Measurements from ENCODE around the gene CTF1.

- TF ChIP-seq CTCF (IDR thresholded peaks at IDR 0.05) (no peak), ZFX (IDR thresholded peaks at IDR 0.05; ENCODE audit: borderline replicate concordance) (no peak)
Observed at GRCh38 chr16:30887927-30888326, 8.5 kb upstream of the CTF1 start.
